ENCODE data around the gene LCP1.

The LCP1 gene

GRCh38 chr13:46109451-46109850 lies 72.5 kb downstream of the LCP1 start:
- DNase-seq (ENCODE audit: low read depth) = no peak
- H3K4me3 ChIP-seq (ENCODE audit: control insufficient read depth, low read depth, low read length) = no peak overlapping the region
- TF ChIP-seq CTCF (conservative IDR thresholded peaks at IDR 0.05; ENCODE audit: control insufficient read depth, insufficient read depth, low read depth, low read length) = no peak

- no peak for DNase-seq (ENCODE audit: low read depth)
- TF ChIP-seq CTCF (conservative IDR thresholded peaks at IDR 0.05; ENCODE audit: control insufficient read depth, insufficient read depth, low read depth, low read length) = no peak
- H3K4me3 ChIP-seq (ENCODE audit: control insufficient read depth, low read depth, low read length) = no peak overlapping the region
These were observed 75.1 kb downstream of the LCP1 start for GRCh38 chr13:46106839-46107371.

GRCh38 chr13:46104868-46105267 lies 77.1 kb downstream of the LCP1 start, which contains the start of gene CPB2:
Gene CPB2 (minus strand): TSS chr13:46105033. CDS start chr13:46105009, 24 bp downstream.
- no peak for DNase-seq (ENCODE audit: low read depth)
- no peak within 1 kb of the TSS for H3K4me3 ChIP-seq (ENCODE audit: control insufficient read depth, low read depth, low read length)

GRCh38 chr13:46103037-46103436 lies 78.9 kb downstream of the LCP1 start:
- no peak overlapping the region for H3K4me3 ChIP-seq (ENCODE audit: control insufficient read depth, low read depth, low read length)
- no peak for DNase-seq (ENCODE audit: low read depth)
- no peak for TF ChIP-seq CTCF (conservative IDR thresholded peaks at IDR 0.05; ENCODE audit: control insufficient read depth, insufficient read depth, low read depth, low read length)

More at GRCh38 chr13:46104868-46105267, 77.1 kb downstream of the LCP1 start, which contains the start of gene CPB2:
- TF ChIP-seq CTCF (conservative IDR thresholded peaks at IDR 0.05; ENCODE audit: control insufficient read depth, insufficient read depth, low read depth, low read length) = no peak

- H3K4me3 ChIP-seq (ENCODE audit: control insufficient read depth, low read depth, low read length) = no peak overlapping the region
- no peak for DNase-seq (ENCODE audit: low read depth)
These were observed 79.7 kb downstream of the LCP1 start for GRCh38 chr13:46102255-46102605.

GRCh38 chr13:46101484-46102254 lies 80.3 kb downstream of the LCP1 start:
- TF ChIP-seq CTCF (conservative IDR thresholded peaks at IDR 0.05; ENCODE audit: control insufficient read depth, insufficient read depth, low read depth, low read length) = no peak

More at GRCh38 chr13:46102255-46102605, 79.7 kb downstream of the LCP1 start:
- TF ChIP-seq CTCF (conservative IDR thresholded peaks at IDR 0.05; ENCODE audit: control insufficient read depth, insufficient read depth, low read depth, low read length) = no peak

More at GRCh38 chr13:46101484-46102254, 80.3 kb downstream of the LCP1 start:
- no peak for DNase-seq (ENCODE audit: low read depth)
- no peak overlapping the region for H3K4me3 ChIP-seq (ENCODE audit: control insufficient read depth, low read depth, low read length)
